Right ventricle myocardium inferior (tissue), 1 donor: Measurements from ENCODE around the gene ATP11A. TPM values are rescaled to one million over a fixed set of nuclear protein-coding genes. Genes with fewer than 3 reads are reported as not detected.
A peak's percentile ranks its signal among the peaks of the same experiment; 100 is the strongest.

Experiments
- ATAC-seq: fragments of 200-7000 bp; cut with Tn5 transposase; one replicate; pipeline ENCODE4 v1.9.1; 2020; ENCODE audit warnings: mild to moderate bottlenecking, moderate library complexity
- DNase-seq: peaks from one replicate; pipeline ENCODE4 v3.0.0; 2021; ENCODE audit errors: missing footprints
- intact Hi-C: fragments of 100-400 bp; cut with DNase I; formaldehyde crosslinking; loops from one replicate; pipeline ENCODE4 v1.11.0; 2022
- total RNA-seq: library from RNA; stranded (reverse); fragmentation: NEBNext Ultra II Directional; extraction: Animal tissue kit (Norgen Biotek cat#: 25700); gene quantifications from one replicate; pipeline ENCODE4 v1.2.1, GENCODE V29; 2021
- donor health status: DM: no; HTN: yes; CAD: no; lungs with severe emphysema.

Gene ATP11A
- total RNA-seq, 1 donor from 2014 or later: 89.9 TPM

GRCh38 chr13:112730157-112730671 lies 40.4 kb downstream of the ATP11A start:
- ATAC-seq (peak; percentile 70), DNase-seq (no peak)
- intact Hi-C loops: no loop called here

DNA sequence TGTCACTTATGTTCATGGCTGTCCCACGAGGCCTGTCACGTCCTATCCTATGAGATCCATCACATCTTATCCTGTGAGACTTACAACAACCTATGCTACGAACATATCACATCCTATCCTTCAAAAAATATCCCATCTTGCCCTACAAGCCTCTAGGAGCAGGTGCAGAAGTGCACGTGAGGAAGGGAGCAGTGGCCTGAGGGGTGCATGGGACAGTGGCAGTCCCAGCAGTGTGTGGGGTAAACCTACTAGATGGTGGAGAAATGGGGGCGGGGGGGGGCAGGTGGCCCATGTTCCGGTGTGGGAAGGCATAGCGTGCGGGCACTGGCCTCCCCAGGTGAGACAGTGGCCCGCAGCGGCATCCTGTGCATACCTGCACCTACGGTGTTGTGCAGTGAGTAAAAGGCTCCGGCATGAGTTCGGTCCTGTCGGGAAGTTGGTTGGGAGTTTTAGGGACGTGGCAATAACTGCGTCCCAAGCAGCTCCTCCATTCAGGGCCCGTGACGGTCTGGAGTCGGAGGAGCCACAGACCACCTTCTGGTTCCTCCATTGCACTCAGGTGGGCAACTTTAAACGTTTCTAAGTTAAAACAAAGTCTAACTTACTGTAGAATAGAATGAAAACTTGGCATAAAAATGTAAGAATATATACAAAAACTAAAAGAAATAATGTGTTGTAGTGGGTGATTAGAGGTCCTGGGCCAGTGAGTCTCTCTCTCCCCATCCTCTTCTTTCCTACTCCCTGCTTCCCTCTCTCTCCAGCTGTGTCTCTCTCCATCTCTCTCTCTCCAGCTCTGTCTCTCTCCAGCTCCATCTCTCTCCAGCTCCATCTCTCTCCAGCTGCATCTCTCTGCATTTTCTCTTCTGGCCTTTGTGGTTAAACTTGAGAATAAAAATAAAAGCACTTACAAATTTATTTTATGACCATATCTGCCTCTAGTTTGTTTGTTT lies 42.1 kb downstream of the ATP11A start:
- ATAC-seq (no peak), DNase-seq (no peak)
- intact Hi-C loops: no loop called here

GRCh38 chr13:112732679-112733078 lies 42.8 kb downstream of the ATP11A start:
- ATAC-seq: no peak
- intact Hi-C loops: no loop called here
- no peak for DNase-seq

DNA sequence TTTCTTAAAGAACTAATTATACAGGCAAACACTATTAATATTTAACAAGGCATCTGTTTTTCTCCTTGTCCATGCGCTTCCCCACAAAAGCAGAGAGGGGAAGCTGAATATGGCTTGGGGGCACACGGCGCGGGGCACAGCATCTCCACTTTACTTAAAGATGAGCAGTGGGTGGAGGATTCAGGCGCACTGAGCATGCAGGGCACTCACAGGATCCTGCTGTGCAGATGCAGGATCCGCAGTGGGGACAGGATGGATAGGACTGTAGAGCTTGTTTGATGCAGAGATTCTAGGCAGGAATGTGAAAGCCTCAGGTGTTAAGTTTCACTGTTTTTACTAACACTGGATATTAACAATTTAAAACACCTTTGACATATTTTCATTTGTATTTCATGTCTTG lies 43.3 kb downstream of the ATP11A start:
- DNase-seq (no peak), ATAC-seq (no peak)
- intact Hi-C loops: no loop called here

DNA sequence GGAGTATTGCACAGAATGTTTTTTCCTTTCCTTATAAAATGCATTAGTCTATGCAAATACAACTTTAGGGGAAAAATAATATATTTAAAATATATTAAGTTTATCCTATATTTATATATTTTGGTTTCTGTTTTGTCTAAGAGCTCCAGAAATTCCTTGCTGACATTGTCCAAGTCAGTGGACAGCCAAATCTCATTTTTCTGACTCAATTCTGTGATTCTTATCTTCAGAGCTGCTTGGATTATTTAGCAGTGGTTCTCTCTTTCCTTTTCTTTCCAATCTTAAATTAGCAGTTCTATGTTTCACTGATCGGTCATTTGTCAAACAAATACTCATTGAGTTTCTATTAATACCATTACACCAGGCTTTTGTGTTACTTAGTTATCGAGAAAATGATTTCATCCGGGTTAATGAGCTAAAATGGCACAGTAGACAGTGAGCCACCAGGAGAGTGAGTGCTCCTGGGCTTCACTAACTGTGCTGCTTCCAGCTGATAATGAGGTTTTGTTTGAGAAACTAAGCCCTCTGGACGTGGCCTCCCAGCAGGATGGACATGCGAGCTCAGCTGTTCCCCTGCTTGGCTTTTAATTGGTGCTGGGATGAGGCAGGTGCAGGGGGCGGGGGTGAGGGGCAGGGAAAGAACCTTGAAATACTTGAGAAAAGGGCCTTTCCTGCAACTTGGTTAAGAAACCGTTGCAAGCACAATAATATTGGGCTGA lies 44.0 kb downstream of the ATP11A start:
- no peak for ATAC-seq
- intact Hi-C loops: no loop called here
- no peak for DNase-seq

DNA sequence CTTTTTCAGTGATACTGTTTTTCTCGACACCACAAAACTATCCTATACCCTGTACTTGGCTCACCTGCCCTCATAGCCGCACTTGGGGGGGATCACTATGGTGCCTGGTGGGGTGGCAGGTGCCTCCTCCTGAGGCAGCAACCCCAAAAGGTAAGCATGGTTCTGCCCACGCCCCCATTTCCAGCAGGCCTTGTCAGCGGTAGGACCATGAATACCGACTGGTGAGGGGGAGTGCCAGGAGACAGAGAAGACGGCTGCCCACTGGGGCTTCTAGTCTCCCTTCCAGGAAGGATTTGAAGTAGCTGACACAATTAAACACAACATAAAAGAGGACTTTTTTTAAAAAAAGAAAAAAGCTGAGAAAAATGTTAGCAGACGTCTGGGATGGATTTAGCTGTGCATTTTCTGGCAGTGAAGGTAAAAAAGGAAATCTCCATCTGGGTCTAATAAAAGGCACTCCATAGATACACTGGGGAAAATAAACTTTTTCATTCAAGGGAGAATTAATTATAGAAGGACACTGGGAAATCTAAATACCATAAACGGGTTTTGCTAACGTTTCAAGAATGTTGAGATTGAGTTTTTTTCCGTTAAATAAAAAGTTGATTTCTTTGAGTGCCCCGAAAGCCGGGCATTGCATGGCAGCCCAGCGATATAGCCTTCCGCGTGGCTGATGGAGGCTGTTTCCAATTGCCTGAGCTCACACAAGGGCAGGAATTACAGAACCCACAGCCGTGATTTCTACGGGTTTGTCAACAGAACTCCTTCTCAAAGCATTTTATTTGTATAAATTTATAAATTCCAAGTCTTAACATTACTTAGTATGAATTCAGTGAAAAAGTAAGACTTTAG lies 45.1 kb downstream of the ATP11A start:
- ATAC-seq (no peak), DNase-seq (no peak)
- intact Hi-C loops: no loop called here

DNA sequence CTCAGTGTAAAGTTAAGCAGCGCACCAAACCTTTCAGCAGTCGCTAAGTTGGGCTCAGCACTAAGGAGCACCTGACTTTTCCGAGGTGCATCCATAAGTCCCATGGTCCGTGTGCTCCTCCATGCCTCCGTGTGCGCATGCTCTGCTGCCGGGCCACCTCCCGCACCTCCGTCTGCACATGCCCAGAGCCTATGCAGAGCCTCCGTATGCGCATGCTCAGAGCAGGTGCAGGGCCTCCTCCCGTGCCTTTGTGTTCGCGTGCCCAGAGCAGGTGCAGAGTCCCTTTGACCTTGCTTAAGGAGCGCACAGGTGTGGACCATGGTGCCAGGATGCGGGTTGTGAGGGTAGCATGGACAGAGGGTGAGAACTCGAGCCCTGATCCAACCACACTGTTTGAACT lies 46.0 kb downstream of the ATP11A start:
- intact Hi-C loops: no loop called here
- ATAC-seq (no peak), DNase-seq (no peak)

GRCh38 chr13:112737294-112737693 lies 47.5 kb downstream of the ATP11A start:
- ATAC-seq: no peak
- intact Hi-C loops: no loop called here
- no peak for DNase-seq

DNA sequence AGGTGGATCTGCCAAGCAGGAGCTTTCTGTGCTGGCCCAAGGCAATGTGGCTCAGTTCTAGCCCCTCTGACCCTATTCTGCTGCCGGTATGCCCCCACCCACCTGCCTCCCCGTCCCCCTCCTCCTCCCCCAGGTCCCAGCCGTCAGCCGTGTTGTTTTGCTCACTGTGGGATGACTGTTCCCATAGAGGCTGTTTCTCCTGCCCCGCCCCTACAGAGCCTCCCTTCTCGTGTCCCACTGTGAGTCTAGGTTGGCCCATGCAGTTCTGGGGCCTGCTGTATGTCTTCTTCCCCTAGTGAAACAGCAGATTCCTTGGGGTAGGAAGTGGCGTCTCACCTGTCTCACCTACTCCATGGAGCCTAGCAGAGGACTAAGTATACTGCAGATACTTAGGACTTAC lies 48.8 kb downstream of the ATP11A start:
- intact Hi-C loops: no loop called here
- DNase-seq: no peak
- ATAC-seq: no peak

- peak; percentile 83 for ATAC-seq
- intact Hi-C loops: no loop called here
Observed at GRCh38 chr13:112740502-112741131, 50.8 kb downstream of the ATP11A start.

GRCh38 chr13:112741185-112741755 lies 51.4 kb downstream of the ATP11A start:
- ATAC-seq (peak; percentile 5), DNase-seq (no peak)
- intact Hi-C loops: no loop called here

More at GRCh38 chr13:112740502-112741131, 50.8 kb downstream of the ATP11A start:
- DNase-seq: peak; percentile 85

- intact Hi-C loops: no loop called here
- ATAC-seq (no peak), DNase-seq (no peak)
Observed at GRCh38 chr13:112741835-112742570, 52.2 kb downstream of the ATP11A start.

- intact Hi-C loops: no loop called here
- DNase-seq: no peak
- no peak for ATAC-seq
Observed at GRCh38 chr13:112742583-112742982, 52.7 kb downstream of the ATP11A start.

DNA sequence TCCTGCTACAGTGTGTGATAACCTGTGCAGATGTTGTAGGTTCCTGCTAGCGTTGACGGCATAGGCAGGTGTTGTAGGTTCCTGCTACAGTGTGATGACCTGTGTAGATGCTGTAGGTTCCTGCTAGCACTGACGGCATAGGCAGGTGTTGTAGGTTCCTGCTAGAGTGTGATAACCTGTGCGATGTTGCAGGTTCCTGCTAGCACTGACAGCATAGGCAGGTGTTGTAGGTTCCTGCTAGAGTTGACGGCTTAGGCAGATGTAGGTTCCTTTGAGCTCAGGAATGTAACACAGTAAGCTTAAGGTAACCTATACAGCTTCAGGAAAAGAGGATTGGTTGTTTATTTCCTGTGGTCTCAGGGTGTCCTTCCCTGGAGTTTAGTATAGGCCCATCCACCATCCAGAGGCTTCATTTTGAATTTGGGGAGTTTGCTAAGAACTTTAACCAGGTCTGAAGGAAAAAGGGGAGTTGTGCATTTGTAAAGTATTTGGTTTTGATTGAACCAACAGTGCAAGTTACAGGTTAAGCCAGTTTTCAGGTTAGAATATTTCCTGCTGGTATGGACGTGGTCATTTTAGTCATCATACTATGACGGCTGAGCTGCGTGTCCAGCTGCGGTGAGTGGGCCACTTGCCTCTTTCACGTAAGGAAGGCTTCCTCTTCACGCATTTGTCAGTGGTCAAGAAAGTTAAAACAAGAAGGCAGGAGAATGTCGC lies 53.8 kb downstream of the ATP11A start:
- no peak for ATAC-seq
- intact Hi-C loops: no loop called here

DNA sequence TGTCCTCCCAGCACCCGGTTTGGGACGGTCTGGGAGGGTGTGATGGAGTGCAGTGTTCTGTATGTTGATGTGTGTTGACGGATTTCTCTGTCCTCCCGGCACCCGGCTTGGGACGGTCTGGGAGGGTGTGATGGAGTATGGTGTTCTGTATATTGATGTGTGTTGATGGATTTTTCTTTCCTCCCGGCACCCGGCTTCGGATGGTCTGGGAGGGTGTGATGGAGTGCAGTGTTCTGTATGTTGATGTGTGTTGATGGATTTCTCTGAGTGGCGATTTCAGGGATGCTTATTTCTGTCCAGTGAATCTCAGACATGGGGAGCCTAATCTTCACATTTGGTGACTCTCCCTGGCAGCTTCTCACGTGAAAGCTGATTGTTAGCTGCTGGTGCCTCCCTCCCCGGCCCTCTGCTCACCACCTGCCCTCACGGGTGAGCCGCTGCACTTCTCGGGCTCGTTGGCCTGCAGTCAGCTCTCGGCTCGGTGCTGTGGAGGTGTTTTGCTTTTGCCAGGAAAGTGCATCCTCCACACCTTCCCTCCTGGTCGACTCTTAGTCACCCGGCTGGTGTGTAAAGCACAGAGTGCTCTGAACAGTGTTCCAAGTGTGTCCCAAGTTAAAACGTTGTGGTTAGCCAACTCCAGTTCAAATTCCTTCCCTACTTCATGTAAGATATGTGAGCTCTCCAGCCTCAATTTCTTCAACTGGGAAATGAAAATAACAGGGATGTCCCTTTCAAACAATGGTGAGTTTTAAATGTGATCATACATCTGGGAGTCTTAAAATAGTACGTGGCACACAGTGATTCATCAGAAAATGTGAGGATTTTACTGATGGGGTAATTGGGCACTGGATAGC lies 54.6 kb downstream of the ATP11A start:
- no peak for ATAC-seq
- intact Hi-C loops: no loop called here
- DNase-seq: no peak

More for the DNA sequence above, 53.8 kb downstream of the ATP11A start:
- no peak for DNase-seq

GRCh38 chr13:112746044-112746443 lies 56.2 kb downstream of the ATP11A start:
- no peak for DNase-seq
- intact Hi-C loops: no loop called here
- ATAC-seq: no peak
